Spleen (tissue), 11 donors: Measurements from ENCODE around the gene NEURL1. TPM values are rescaled to one million over a fixed set of nuclear protein-coding genes. Genes with fewer than 3 reads are reported as not detected.

Experiments used
- DNase-seq: peaks from one replicate; pipeline ENCODE4 v3.0.0-alpha.2; 2020
- H3K27ac ChIP-seq, 8 donors: fragments of 200-600 bp; sonication (generic) in 7 of 8; 1 replicate in 4 of 8; 2 replicates in 4 of 8; pipeline versions ENCODE4 v1.5.0 to v1.8.0; 2016 to 2021; ENCODE audit warnings: inconsistent platforms in 4 of 8, mild to moderate bottlenecking in 4 of 8, moderate library complexity in 1 of 8
- H3K27me3 ChIP-seq, 7 donors: fragments of 200-600 bp; sonication (generic) in 6 of 7; replicated peaks in 1 of 7; 1 replicate in 4 of 7; 2 replicates in 3 of 7; pipeline versions ENCODE4 v1.5.0 to v1.8.0; 2016 to 2021; ENCODE audit warnings: inconsistent platforms in 3 of 7, mild to moderate bottlenecking in 1 of 7
- H3K36me3 ChIP-seq, 6 donors: fragments of 200-600 bp; sonication (generic) in 5 of 6; 1 replicate in 4 of 6; 2 replicates in 2 of 6; pipeline versions ENCODE4 v1.5.0 to v1.8.0; 2016 to 2021; ENCODE audit warnings: inconsistent platforms in 2 of 6
- H3K4me1 ChIP-seq, 6 donors: fragments of 200-600 bp; sonication (generic) in 5 of 6; 1 replicate in 3 of 6; 2 replicates in 3 of 6; pipeline versions ENCODE4 v1.5.0 to v1.8.0; 2016 to 2021; ENCODE audit warnings: inconsistent platforms in 3 of 6
- H3K4me3 ChIP-seq, 8 donors: fragments of 200-600 bp; sonication (generic) in 7 of 8; 1 replicate in 4 of 8; 2 replicates in 4 of 8; pipeline versions ENCODE4 v1.5.0 to v1.8.0; 2016 to 2021; ENCODE audit warnings: inconsistent platforms in 4 of 8, mild to moderate bottlenecking in 4 of 8, moderate library complexity in 2 of 8
- H3K9me3 ChIP-seq, 8 donors: fragments of 200-600 bp; sonication (generic) in 7 of 8; 1 replicate in 4 of 8; 2 replicates in 4 of 8; pipeline versions ENCODE4 v1.5.0 to v1.8.0; 2016 to 2021; ENCODE audit warnings: inconsistent platforms in 4 of 8
- POLR2A ChIP-seq, 3 donors: fragments of 450-650 bp; IDR thresholded peaks; one replicate each; pipeline ENCODE4 v1.5.1; 2017; ENCODE audit warnings: antibody characterized with exemption in 3 of 3, mild to moderate bottlenecking in 1 of 3
- POLR2AphosphoS5 ChIP-seq, 3 donors: sonication (generic); formaldehyde crosslinking; IDR thresholded peaks; one replicate each; pipeline ENCODE4 v1.5.1; 2017; ENCODE audit warnings: antibody characterized with exemption in 3 of 3
- WGBS, 5 donors: extraction: QIAGEN DNeasy Blood & Tissue Kit in 3 of 5; methylation state at CpG; one replicate each; pipeline versions ENCODE4 v1.1.5 to v1.1.7; 2013 to 2018; 5-methylcytosine and 5-hydroxymethylcytosine counted together
- intact Hi-C: fragments of 100-400 bp; cut with DNase I; formaldehyde crosslinking; loops from one replicate; pipeline ENCODE4 v1.15.0; 2023; ENCODE audit warnings: low total_unique reads
- polyA plus RNA-seq, 3 donors: library from polyadenylated mRNA; stranded (reverse); fragments of 200-250 nt; gene quantifications; one replicate each; pipeline ENCODE4 v1.2.1, GENCODE V29; 2013
- total RNA-seq, 7 donors: library from RNA; depleted of rRNA in 3 of 7; stranded (reverse); fragments of >200 nt in 3 of 7; fragmentation: NEBNext Ultra II Directional in 4 of 7; extraction: Animal tissue kit (Norgen Biotek cat#: 25700) in 4 of 7; gene quantifications; one replicate each; pipeline versions ENCODE4 v1.1.0 to v1.2.1, GENCODE V29; 2016 to 2021
- TF ChIP-seq, protein P1 (sequence below), 11 experiments: fragments of 200-600 bp in 7 of 11; fragments of 450-650 bp in 4 of 11; sonication (generic) in 4 of 11; IDR thresholded peaks in 8 of 11; conservative IDR thresholded peaks in 3 of 11; 1 replicate in 7 of 11; 2 replicates in 4 of 11; pipeline versions ENCODE4 v1.4.0 to v1.8.0; 2016 to 2021; ENCODE audit warnings: antibody characterized with exemption in 11 of 11, inconsistent platforms in 4 of 11, mild to moderate bottlenecking in 1 of 11
- donor health status: healthy with polysubstance abuse.
- donor health status: DM: no; HTN: no; CAD: no; lungs with moderate emphysema.
- donor health status: DM: no; HTN: no; CAD: no.
- donor health status: Bipolar disorder and iron deficiency.
- donor health status: healthy.
- donor health status: DM: no; HTN: no; CAD: no.
- donor health status: DM: yes; HTN: yes; CAD: no.

NEURL1 gene
- total and polyA plus RNA-seq, 10 donors = 0.43 to 3.6 (median 2.3) TPM

DNA sequence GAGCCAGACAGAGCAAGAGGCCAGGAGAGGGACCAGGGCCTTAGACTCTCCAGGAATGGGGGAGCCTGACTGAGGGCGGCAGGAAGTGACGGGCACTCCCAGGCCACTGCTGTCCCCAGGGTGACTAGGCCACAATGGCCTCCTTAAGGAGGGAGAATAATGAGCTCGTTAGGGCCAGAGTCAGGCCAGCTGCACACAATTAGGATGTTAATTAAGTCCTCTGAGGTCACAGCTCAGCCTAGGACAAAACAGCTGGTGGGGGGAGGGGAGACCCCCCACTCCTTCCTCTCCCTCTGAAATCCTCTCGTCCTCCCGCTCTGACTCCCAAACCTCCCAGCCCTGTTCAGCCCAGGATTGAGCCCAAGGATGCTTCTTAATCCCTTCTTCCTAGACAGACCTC lies 143.0 kb downstream of the NEURL1 start:
- intact Hi-C loops = no loop called here
- WGBS, 5 donors = 66 to 80% (median 78%) methylated on average over 5 of the region's 5 CpGs
- peak overlapping the region in 6 of 8 donors; percentile 29 to 65 (median 56) for H3K27ac ChIP-seq
- peaks cover 0 to 30% (median 0%) of the 10 kb centered on the region in 6 donors for H3K36me3 ChIP-seq
- TF ChIP-seq, protein P1, sequence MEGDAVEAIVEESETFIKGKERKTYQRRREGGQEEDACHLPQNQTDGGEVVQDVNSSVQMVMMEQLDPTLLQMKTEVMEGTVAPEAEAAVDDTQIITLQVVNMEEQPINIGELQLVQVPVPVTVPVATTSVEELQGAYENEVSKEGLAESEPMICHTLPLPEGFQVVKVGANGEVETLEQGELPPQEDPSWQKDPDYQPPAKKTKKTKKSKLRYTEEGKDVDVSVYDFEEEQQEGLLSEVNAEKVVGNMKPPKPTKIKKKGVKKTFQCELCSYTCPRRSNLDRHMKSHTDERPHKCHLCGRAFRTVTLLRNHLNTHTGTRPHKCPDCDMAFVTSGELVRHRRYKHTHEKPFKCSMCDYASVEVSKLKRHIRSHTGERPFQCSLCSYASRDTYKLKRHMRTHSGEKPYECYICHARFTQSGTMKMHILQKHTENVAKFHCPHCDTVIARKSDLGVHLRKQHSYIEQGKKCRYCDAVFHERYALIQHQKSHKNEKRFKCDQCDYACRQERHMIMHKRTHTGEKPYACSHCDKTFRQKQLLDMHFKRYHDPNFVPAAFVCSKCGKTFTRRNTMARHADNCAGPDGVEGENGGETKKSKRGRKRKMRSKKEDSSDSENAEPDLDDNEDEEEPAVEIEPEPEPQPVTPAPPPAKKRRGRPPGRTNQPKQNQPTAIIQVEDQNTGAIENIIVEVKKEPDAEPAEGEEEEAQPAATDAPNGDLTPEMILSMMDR (IDR thresholded peaks at IDR 0.05 in 8 of 11, conservative IDR thresholded peaks at IDR 0.05 in 3 of 11) = no peak
- TF ChIP-seq POLR2AphosphoS5 (IDR thresholded peaks at IDR 0.05) (peak in 2 of 3 donors; percentile 54 to 61), POLR2A (IDR thresholded peaks at IDR 0.05) (no peak)
- no peaks in the 10 kb centered on the region for H3K27me3 ChIP-seq
- peaks cover 0 to 52% (median 20%) of the 10 kb centered on the region in 6 donors for H3K4me1 ChIP-seq
- no peaks in the 10 kb centered on the region for H3K9me3 ChIP-seq
- H3K4me3 ChIP-seq = no peak overlapping the region
- no peak for DNase-seq

DNA sequence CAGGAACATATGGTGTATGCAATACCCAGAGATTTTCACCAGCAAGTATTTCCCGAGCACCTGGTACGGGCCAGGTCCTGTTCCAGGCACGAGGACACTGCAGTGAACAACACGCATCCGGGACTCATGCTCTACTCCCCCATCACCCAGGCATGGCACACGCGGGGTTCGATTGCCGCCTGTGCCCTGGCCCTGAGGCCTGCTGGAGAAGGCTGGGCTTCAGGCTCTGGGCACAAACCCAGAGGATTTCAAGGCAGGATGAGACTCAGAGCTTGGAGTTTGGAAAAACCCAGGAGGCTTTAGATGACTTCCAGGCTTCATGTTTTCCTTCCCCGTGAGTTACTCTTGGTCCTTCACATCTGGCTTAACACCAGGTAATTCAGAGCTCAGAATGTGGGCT lies 143.5 kb downstream of the NEURL1 start:
- intact Hi-C loops = no loop called here
- H3K4me1 ChIP-seq = peaks cover 0 to 57% (median 21%) of the 10 kb centered on the region in 6 donors
- no peaks in the 10 kb centered on the region for H3K9me3 ChIP-seq
- TF ChIP-seq, protein P1 (IDR thresholded peaks at IDR 0.05 in 8 of 11, conservative IDR thresholded peaks at IDR 0.05 in 3 of 11) = no peak
- no peak for TF ChIP-seq POLR2A (IDR thresholded peaks at IDR 0.05)
- no peak overlapping the region for H3K4me3 ChIP-seq
- no peak for DNase-seq
- 80 to 92% (median 86%) methylated on average over 4 to 10 of the region's 10 CpGs for WGBS, 5 donors
- H3K27ac ChIP-seq = peak overlapping the region in 7 of 8 donors; percentile 10 to 65 (median 51)
- H3K36me3 ChIP-seq = peaks cover 0 to 25% (median 0%) of the 10 kb centered on the region in 6 donors
- no peaks in the 10 kb centered on the region for H3K27me3 ChIP-seq

DNA sequence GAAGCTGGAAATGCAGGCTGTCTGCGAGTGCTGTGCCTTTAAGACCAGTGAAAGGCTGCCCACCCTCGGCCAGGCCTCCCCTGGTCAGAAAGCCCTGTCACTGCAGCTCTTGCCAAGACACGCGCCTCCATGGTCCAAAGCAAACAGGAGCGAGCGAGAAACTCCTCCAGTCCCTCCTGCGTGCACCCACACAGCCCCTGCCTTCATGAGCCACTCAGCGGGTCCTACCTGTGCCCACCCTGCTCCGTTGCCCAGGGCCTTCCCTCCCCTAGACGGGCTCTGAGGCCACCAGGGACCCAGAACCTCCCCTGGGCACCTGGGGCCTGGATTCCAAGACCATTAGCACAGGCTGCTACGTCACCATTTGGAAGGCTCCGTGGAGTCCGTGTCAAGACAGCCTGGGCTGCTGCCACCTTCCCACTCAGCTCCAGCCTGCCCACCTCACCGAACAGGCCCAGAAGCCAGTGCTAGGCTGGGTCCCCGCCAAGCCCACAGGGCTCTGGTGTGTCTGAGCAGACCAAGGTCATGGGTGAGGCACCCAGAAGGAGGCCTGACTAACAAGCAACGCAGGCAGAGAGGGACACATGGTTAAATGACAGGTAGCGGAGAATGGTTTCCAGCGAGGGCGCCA lies 144.5 kb downstream of the NEURL1 start:
- Histone ChIP-seq H3K4me1 (peaks cover 0 to 59% (median 21%) of the 10 kb centered on the region in 6 donors), H3K9me3 (no peaks in the 10 kb centered on the region), H3K4me3 (no peak overlapping the region), H3K27ac (peak overlapping the region in 7 of 8 donors; percentile 10 to 65 (median 51)), H3K36me3 (peaks cover 0 to 16% (median 0%) of the 10 kb centered on the region in 6 donors), H3K27me3 (no peaks in the 10 kb centered on the region)
- intact Hi-C loops = no loop called here
- TF ChIP-seq POLR2AphosphoS5 (IDR thresholded peaks at IDR 0.05) (peak in 1 of 3 donors; percentile 12), POLR2A (IDR thresholded peaks at IDR 0.05) (no peak)
- TF ChIP-seq, protein P1 (IDR thresholded peaks at IDR 0.05 in 8 of 11, conservative IDR thresholded peaks at IDR 0.05 in 3 of 11) = no peak
- 78 to 90% (median 88%) methylated on average over 16 to 19 of the region's 19 CpGs for WGBS, 5 donors
- DNase-seq = no peak

DNA sequence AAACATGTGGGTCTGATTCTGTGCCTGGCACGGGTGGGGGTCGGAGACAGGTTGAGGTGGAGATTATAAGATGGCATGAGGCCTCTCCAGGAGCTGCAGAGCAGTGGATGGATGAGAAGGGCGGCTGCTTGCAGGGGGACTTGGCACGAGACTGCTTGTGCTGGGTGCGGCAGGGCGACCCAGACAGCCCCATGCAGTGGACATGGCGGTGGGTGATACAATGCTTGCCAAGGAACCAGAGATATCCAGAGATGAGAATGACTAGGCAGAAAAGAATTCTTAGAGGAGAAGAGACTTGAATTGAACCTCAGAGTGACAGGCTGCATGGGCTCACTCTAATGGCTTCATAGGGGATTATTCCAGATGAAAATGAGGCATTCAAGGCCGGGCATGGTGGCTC lies 145.4 kb downstream of the NEURL1 start:
- Histone ChIP-seq H3K27me3 (no peaks in the 10 kb centered on the region), H3K36me3 (peaks cover 0 to 12% (median 0%) of the 10 kb centered on the region in 6 donors), H3K4me3 (no peak overlapping the region), H3K27ac (peak overlapping the region in 2 of 8 donors; percentile 60 to 65), H3K9me3 (no peaks in the 10 kb centered on the region), H3K4me1 (peaks cover 0 to 59% (median 21%) of the 10 kb centered on the region in 6 donors)
- 79 to 90% (median 89%) methylated on average over 8 of the region's 8 CpGs for WGBS, 5 donors
- TF ChIP-seq, protein P1 (IDR thresholded peaks at IDR 0.05 in 8 of 11, conservative IDR thresholded peaks at IDR 0.05 in 3 of 11) = no peak
- TF ChIP-seq POLR2AphosphoS5 (IDR thresholded peaks at IDR 0.05) = no peak
- TF ChIP-seq POLR2A (IDR thresholded peaks at IDR 0.05) = no peak
- intact Hi-C loops = no loop called here
- no peak for DNase-seq
